GM12878 (cell line): Measurements from ENCODE around the gene SLF1. TPM values are rescaled to one million over a fixed set of nuclear protein-coding genes. Genes with fewer than 3 reads are reported as not detected.

Experiments used
- ATAC-seq: fragments of 200-7000 bp; cut with Tn5 transposase; 3 replicates; pipeline ENCODE4 v1.9.1; 2020; ENCODE audit warnings: mild to moderate bottlenecking, moderate library complexity
- BruUV-seq: library from RNA; stranded (reverse); fragments of 400-500 nt; replicated peaks from 2 replicates; lab custom pipeline; 2021; lab: Mats Ljungman, UMichigan
- CTCF ChIA-PET: fragments of 300-600 bp; sonication (Branson Sonifier 250); formaldehyde crosslinking; extraction: SDS; loops from one replicate; lab custom pipeline; 2021; ENCODE audit warnings: inconsistent platforms; lab: Yijun Ruan, JAX
- POLR2A ChIA-PET: fragments of 350-600 bp; formaldehyde crosslinking; extraction: SDS; loops from one replicate; lab custom pipeline; 2021; ENCODE audit warnings: inconsistent platforms; lab: Charles Lee
- RAD21 ChIA-PET: fragments of 300-600 bp; sonication (Branson Sonifier 250); formaldehyde crosslinking; loops from one replicate; lab custom pipeline; 2023; ENCODE audit warnings: antibody characterized with exemption; ENCODE audit not compliant: unreplicated experiment; lab: Charles Lee
- SMC1A ChIA-PET: fragments of 300-600 bp; sonication (Branson Sonifier 250); formaldehyde crosslinking; loops from one replicate; lab custom pipeline; 2023; ENCODE audit not compliant: unreplicated experiment, uncharacterized antibody; lab: Charles Lee
- DNase-seq: peaks from one replicate; pipeline ENCODE4 v3.0.0-alpha.2; 2011; ENCODE audit warnings: low read depth, low spot score
- FAIRE-seq: peaks from 3 replicates; lab custom pipeline; 2011; peaks lifted over from hg19 to GRCh38; lab: Jason Lieb, UNC
- H2AFZ ChIP-seq: 2 replicates; pipeline ENCODE4 v1.6.0; 2011; ENCODE audit warnings: low read depth, low read length, control low read depth; ENCODE audit not compliant: control insufficient read depth
- H3K27ac ChIP-seq: 2 replicates; pipeline ENCODE4 v1.5.1; 2011; ENCODE audit warnings: control low read depth; ENCODE audit not compliant: control insufficient read depth, insufficient read depth
- H3K27me3 ChIP-seq, 2 experiments: replicated peaks in 1 of 2; 2 replicates each; pipeline versions ENCODE4 v1.6.0 to v1.6.1; 2011; ENCODE audit warnings: low read length in 1 of 2; ENCODE audit not compliant: control insufficient read depth in 2 of 2, insufficient read depth in 2 of 2
- H3K36me3 ChIP-seq, 2 experiments: 2 replicates each; pipeline ENCODE4 v1.5.1; 2011; ENCODE audit warnings: low read length in 1 of 2; ENCODE audit not compliant: control insufficient read depth in 2 of 2, insufficient read depth in 2 of 2
- H3K4me1 ChIP-seq: 2 replicates; pipeline ENCODE4 v1.6.1; 2011; ENCODE audit warnings: mild to moderate bottlenecking, low read length, moderate library complexity, mixed read lengths; ENCODE audit not compliant: control insufficient read depth, insufficient read depth
- H3K4me2 ChIP-seq: 2 replicates; pipeline ENCODE4 v1.6.0; 2011; ENCODE audit warnings: control low read depth; ENCODE audit not compliant: control insufficient read depth, insufficient read depth
- H3K4me3 ChIP-seq: fragments of 200-600 bp; sonication (generic); 2 replicates; pipeline ENCODE4 v1.5.1; 2016
- H3K79me2 ChIP-seq: 2 replicates; pipeline ENCODE4 v1.6.0; 2011; ENCODE audit warnings: low read length; ENCODE audit not compliant: control insufficient read depth, insufficient read depth
- H3K9ac ChIP-seq: 2 replicates; pipeline ENCODE4 v1.8.0; 2011; ENCODE audit warnings: low read length, control low read depth, mixed read lengths; ENCODE audit not compliant: control insufficient read depth, insufficient read depth
- H3K9me3 ChIP-seq: replicated peaks from 3 replicates; pipeline ENCODE4 v1.5.1; 2011; ENCODE audit warnings: mild to moderate bottlenecking, low read length; ENCODE audit not compliant: control insufficient read depth, insufficient read depth
- H4K20me1 ChIP-seq: 2 replicates; pipeline ENCODE4 v1.6.0; 2011; ENCODE audit not compliant: control insufficient read depth, insufficient read depth
- CHD2 ChIP-seq: IDR thresholded peaks from 2 replicates; pipeline ENCODE4 v1.6.1; 2011; ENCODE audit warnings: low read depth, low read length, improper control_type of control experiment, borderline replicate concordance
- ELK1 ChIP-seq: IDR thresholded peaks from 2 replicates; pipeline ENCODE4 v1.6.1; 2012; ENCODE audit warnings: low read depth, low read length, improper control_type of control experiment
- ESRRA ChIP-seq: IDR thresholded peaks from 2 replicates; pipeline ENCODE4 v1.6.1; 2012; ENCODE audit warnings: mild to moderate bottlenecking, low read length, improper control_type of control experiment
- HCFC1 ChIP-seq: fragments of 150-350 bp; IDR thresholded peaks from 2 replicates; pipeline ENCODE4 v1.6.1; 2014; ENCODE audit warnings: low read length
- KAT2A ChIP-seq: conservative IDR thresholded peaks from 2 replicates; pipeline ENCODE4 v1.6.1; 2011; ENCODE audit warnings: low read depth, low read length; ENCODE audit not compliant: control insufficient read depth
- KDM1A ChIP-seq: fragments of 200-600 bp; sonication (generic); IDR thresholded peaks from 2 replicates; pipeline ENCODE4 v1.6.1; 2016; ENCODE audit warnings: borderline replicate concordance
- MEF2B ChIP-seq: fragments of 450-650 bp; IDR thresholded peaks from 2 replicates; pipeline ENCODE4 v1.6.1; 2018; ENCODE audit warnings: mild to moderate bottlenecking, moderate library complexity; ENCODE audit not compliant: partially characterized antibody, poor library complexity, severe bottlenecking
- NBN ChIP-seq: fragments of 450-650 bp; IDR thresholded peaks from 2 replicates; pipeline ENCODE4 v1.6.1; 2016
- NFIC ChIP-seq: IDR thresholded peaks from 2 replicates; pipeline ENCODE4 v1.6.1; 2012; ENCODE audit warnings: low read depth, mild to moderate bottlenecking, inconsistent platforms, low read length, moderate library complexity
- NFXL1 ChIP-seq: fragments of 450-650 bp; IDR thresholded peaks from 2 replicates; pipeline ENCODE4 v1.6.1; 2017; ENCODE audit warnings: antibody characterized with exemption, mild to moderate bottlenecking, borderline replicate concordance
- RBBP5 ChIP-seq: fragments of 200-600 bp; sonication (generic); conservative IDR thresholded peaks from 2 replicates; pipeline ENCODE4 v1.6.1; 2016
- SREBF2 ChIP-seq: IDR thresholded peaks from 2 replicates; pipeline ENCODE4 v1.6.1; 2012; ENCODE audit warnings: mild to moderate bottlenecking, low read length
- TCF7 ChIP-seq: IDR thresholded peaks from 2 replicates; pipeline ENCODE4 v1.6.1; 2014; ENCODE audit warnings: antibody characterized with exemption, borderline replicate concordance
- WGBS: methylation state at CpG from one replicate; pipeline ENCODE4 v1.1.6; 2016; ENCODE audit warnings: low lambda C conversion rate; ENCODE audit not compliant: insufficient replicate concordance, insufficient coverage; ENCODE audit errors: missing lambda C conversion rate; 5-methylcytosine and 5-hydroxymethylcytosine counted together
- in situ Hi-C: fragments of 300-500 bp; cut with MboI; formaldehyde crosslinking; loops from 9 replicates; pipeline ENCODE4 v1.14.3; 2018; ENCODE audit warnings: mixed read lengths
- intact Hi-C: fragments of 100-400 bp; cut with micrococcal nuclease; formaldehyde crosslinking; loops from one replicate; pipeline ENCODE4 v1.14.2; 2022; ENCODE audit not compliant: unreplicated experiment
- polyA plus RNA-seq, 11 experiments: library from polyadenylated mRNA; depleted of rRNA in 4 of 11; unstranded in 6 of 11; stranded (reverse) in 5 of 11; fragments of >200 nt; fragmentation: Nextera tagmentation in 4 of 11; fragmentation: Illumina TruSeq in 1 of 11; extraction: Ambion mirVana in 4 of 11; extraction: Trizol in 1 of 11; gene quantifications; 1 replicate in 1 of 11; 2 replicates in 10 of 11; pipeline versions ENCODE4 v1.2.1 to v1.2.3, GENCODE V29; 2011 to 2016; ENCODE audit warnings: inconsistent platforms in 2 of 11, missing spikeins in 2 of 11, low read depth in 1 of 11
- total RNA-seq, 4 experiments: library from RNA; depleted of rRNA in 3 of 4; stranded (reverse); fragments of >200 nt in 3 of 4; fragmentation: Illumina TruSeq in 1 of 4; extraction: Trizol in 1 of 4; gene quantifications; 2 replicates each; pipeline versions ENCODE4 v1.2.1 to v1.2.3, GENCODE V29; 2013 to 2021
- TF ChIP-seq, protein P1 (sequence below): IDR thresholded peaks from 2 replicates; pipeline ENCODE4 v1.6.1; 2012; ENCODE audit warnings: low read depth, low read length, improper control_type of control experiment
- TF ChIP-seq, protein P2 (sequence below): fragments of 450-650 bp; IDR thresholded peaks from 2 replicates; pipeline ENCODE4 v1.6.1; 2014; ENCODE audit warnings: mild to moderate bottlenecking
- TF ChIP-seq, protein P3 (sequence below): fragments of 450-650 bp; IDR thresholded peaks from 2 replicates; pipeline ENCODE4 v1.6.1; 2017; ENCODE audit warnings: borderline replicate concordance
- TF ChIP-seq, protein P4 (sequence below): fragments of 450-650 bp; IDR thresholded peaks from 2 replicates; pipeline ENCODE4 v1.6.1; 2017; ENCODE audit warnings: mild to moderate bottlenecking, moderate library complexity

Gene SLF1
- total and polyA plus RNA-seq, 10 of the 15 experiments (the other 5 are each of a cell fraction or from before 2014, with no cell fraction given), result 8.1 to 27.0 (median 13.4) TPM

- ATAC-seq (no peak), DNase-seq (no peak), FAIRE-seq (no peak)
- Histone ChIP-seq H4K20me1 (no peaks in the 10 kb centered on the region), H3K27me3 (no peaks in the 10 kb centered on the region), H3K4me2 (peak overlapping the region; percentile 75; the same call in 1 of the 2 replicates), H3K36me3 (no peaks in the 10 kb centered on the region), H3K9me3 (no peaks in the 10 kb centered on the region; the same call in 2 of the 3 replicates), H3K4me1 (peaks cover 6% of the 10 kb centered on the region), H3K9ac (no peak overlapping the region), H3K4me3 (no peak overlapping the region), H3K27ac (no peak overlapping the region), H3K79me2 (peaks cover 39% of the 10 kb centered on the region), H2AFZ (no peak overlapping the region)
- POLR2A ChIA-PET, result no interaction called here
- BruUV-seq, result no TSS peak
- in situ Hi-C loops (no loop called here), intact Hi-C loops (no loop called here)
- WGBS, result 98% methylated on average over 5 of the region's 5 CpGs
- CTCF ChIA-PET, result interaction anchor here (1.5 kb wide), 1 partner anchor 15 kb away, joined by 4 read pairs; no protein-coding TSS in a partner anchor
- SMC1A ChIA-PET, result interaction anchor here (1.5 kb wide), 1 partner anchor 9 kb away, joined by 4 read pairs; no protein-coding TSS in a partner anchor
- RAD21 ChIA-PET, result interaction anchor here (1.3 kb wide), 1 partner anchor 71 kb away, joined by 3 read pairs; no protein-coding TSS in a partner anchor
- TF ChIP-seq, protein P1, sequence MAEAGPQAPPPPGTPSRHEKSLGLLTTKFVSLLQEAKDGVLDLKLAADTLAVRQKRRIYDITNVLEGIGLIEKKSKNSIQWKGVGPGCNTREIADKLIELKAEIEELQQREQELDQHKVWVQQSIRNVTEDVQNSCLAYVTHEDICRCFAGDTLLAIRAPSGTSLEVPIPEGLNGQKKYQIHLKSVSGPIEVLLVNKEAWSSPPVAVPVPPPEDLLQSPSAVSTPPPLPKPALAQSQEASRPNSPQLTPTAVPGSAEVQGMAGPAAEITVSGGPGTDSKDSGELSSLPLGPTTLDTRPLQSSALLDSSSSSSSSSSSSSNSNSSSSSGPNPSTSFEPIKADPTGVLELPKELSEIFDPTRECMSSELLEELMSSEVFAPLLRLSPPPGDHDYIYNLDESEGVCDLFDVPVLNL, result no peak
- TF ChIP-seq NBN (no peak), NFXL1 (no peak), HCFC1 (no peak), MEF2B (no peak), ESRRA (no peak), CHD2 (no peak), KAT2A (no peak), RBBP5 (no peak), KDM1A (no peak), NFIC (no peak), SREBF2 (no peak), TCF7 (no peak), ELK1 (no peak)
- TF ChIP-seq, protein P2, sequence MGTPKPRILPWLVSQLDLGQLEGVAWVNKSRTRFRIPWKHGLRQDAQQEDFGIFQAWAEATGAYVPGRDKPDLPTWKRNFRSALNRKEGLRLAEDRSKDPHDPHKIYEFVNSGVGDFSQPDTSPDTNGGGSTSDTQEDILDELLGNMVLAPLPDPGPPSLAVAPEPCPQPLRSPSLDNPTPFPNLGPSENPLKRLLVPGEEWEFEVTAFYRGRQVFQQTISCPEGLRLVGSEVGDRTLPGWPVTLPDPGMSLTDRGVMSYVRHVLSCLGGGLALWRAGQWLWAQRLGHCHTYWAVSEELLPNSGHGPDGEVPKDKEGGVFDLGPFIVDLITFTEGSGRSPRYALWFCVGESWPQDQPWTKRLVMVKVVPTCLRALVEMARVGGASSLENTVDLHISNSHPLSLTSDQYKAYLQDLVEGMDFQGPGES, result no peak
- TF ChIP-seq, protein P3, sequence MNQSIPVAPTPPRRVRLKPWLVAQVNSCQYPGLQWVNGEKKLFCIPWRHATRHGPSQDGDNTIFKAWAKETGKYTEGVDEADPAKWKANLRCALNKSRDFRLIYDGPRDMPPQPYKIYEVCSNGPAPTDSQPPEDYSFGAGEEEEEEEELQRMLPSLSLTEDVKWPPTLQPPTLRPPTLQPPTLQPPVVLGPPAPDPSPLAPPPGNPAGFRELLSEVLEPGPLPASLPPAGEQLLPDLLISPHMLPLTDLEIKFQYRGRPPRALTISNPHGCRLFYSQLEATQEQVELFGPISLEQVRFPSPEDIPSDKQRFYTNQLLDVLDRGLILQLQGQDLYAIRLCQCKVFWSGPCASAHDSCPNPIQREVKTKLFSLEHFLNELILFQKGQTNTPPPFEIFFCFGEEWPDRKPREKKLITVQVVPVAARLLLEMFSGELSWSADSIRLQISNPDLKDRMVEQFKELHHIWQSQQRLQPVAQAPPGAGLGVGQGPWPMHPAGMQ, result no peak
- TF ChIP-seq, protein P4, sequence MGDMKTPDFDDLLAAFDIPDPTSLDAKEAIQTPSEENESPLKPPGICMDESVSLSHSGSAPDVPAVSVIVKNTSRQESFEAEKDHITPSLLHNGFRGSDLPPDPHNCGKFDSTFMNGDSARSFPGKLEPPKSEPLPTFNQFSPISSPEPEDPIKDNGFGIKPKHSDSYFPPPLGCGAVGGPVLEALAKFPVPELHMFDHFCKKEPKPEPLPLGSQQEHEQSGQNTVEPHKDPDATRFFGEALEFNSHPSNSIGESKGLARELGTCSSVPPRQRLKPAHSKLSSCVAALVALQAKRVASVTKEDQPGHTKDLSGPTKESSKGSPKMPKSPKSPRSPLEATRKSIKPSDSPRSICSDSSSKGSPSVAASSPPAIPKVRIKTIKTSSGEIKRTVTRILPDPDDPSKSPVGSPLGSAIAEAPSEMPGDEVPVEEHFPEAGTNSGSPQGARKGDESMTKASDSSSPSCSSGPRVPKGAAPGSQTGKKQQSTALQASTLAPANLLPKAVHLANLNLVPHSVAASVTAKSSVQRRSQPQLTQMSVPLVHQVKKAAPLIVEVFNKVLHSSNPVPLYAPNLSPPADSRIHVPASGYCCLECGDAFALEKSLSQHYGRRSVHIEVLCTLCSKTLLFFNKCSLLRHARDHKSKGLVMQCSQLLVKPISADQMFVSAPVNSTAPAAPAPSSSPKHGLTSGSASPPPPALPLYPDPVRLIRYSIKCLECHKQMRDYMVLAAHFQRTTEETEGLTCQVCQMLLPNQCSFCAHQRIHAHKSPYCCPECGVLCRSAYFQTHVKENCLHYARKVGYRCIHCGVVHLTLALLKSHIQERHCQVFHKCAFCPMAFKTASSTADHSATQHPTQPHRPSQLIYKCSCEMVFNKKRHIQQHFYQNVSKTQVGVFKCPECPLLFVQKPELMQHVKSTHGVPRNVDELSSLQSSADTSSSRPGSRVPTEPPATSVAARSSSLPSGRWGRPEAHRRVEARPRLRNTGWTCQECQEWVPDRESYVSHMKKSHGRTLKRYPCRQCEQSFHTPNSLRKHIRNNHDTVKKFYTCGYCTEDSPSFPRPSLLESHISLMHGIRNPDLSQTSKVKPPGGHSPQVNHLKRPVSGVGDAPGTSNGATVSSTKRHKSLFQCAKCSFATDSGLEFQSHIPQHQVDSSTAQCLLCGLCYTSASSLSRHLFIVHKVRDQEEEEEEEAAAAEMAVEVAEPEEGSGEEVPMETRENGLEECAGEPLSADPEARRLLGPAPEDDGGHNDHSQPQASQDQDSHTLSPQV, result no peak
Measured at GRCh38 chr5:94620256-94620655, 1.8 kb downstream of the SLF1 start.
